Measurements from ENCODE around the gene ZNF618.

Gene ZNF618

GRCh38 chr9:114056527-114056926 is 180.4 kb downstream of the ZNF618 start:
- Histone ChIP-seq H3K9me3 (ENCODE audit: control insufficient read depth, low read depth, low read length) (no peaks in the 10 kb centered on the region), H3K36me3 (ENCODE audit: control insufficient read depth, low read depth, low read length) (peaks cover under 1% of the 10 kb centered on the region), H3K27me3 (ENCODE audit: control insufficient read depth, insufficient read depth, low read length) (no peaks in the 10 kb centered on the region), H3K9ac (ENCODE audit: low read length) (no peak overlapping the region), H3K27ac (ENCODE audit: low read length) (no peak overlapping the region), H3K4me3 (ENCODE audit: low read length) (no peak overlapping the region), H3K4me1 (ENCODE audit: control insufficient read depth, low read depth, low read length) (no peaks in the 10 kb centered on the region)

GRCh38 chr9:114057161-114057885 is 181.2 kb downstream of the ZNF618 start:
- Histone ChIP-seq H3K9me3 (ENCODE audit: control insufficient read depth, low read depth, low read length) (no peaks in the 10 kb centered on the region), H3K4me1 (ENCODE audit: control insufficient read depth, low read depth, low read length) (no peaks in the 10 kb centered on the region), H3K9ac (ENCODE audit: low read length) (no peak overlapping the region), H3K27ac (ENCODE audit: low read length) (no peak overlapping the region), H3K27me3 (ENCODE audit: control insufficient read depth, insufficient read depth, low read length) (no peaks in the 10 kb centered on the region), H3K36me3 (ENCODE audit: control insufficient read depth, low read depth, low read length) (no peaks in the 10 kb centered on the region), H3K4me3 (ENCODE audit: low read length) (no peak overlapping the region)

GRCh38 chr9:114058688-114059046 is 182.6 kb downstream of the ZNF618 start:
- Histone ChIP-seq H3K36me3 (ENCODE audit: control insufficient read depth, low read depth, low read length) (no peaks in the 10 kb centered on the region), H3K4me1 (ENCODE audit: control insufficient read depth, low read depth, low read length) (no peaks in the 10 kb centered on the region), H3K9me3 (ENCODE audit: control insufficient read depth, low read depth, low read length) (no peaks in the 10 kb centered on the region), H3K4me3 (ENCODE audit: low read length) (no peak overlapping the region), H3K27me3 (ENCODE audit: control insufficient read depth, insufficient read depth, low read length) (no peaks in the 10 kb centered on the region), H3K27ac (ENCODE audit: low read length) (no peak overlapping the region), H3K9ac (ENCODE audit: low read length) (no peak overlapping the region)

- H3K9me3 ChIP-seq (ENCODE audit: control insufficient read depth, low read depth, low read length): no peaks in the 10 kb centered on the region
- H3K36me3 ChIP-seq (ENCODE audit: control insufficient read depth, low read depth, low read length): no peaks in the 10 kb centered on the region
- no peaks in the 10 kb centered on the region for H3K27me3 ChIP-seq (ENCODE audit: control insufficient read depth, insufficient read depth, low read length)
- no peak overlapping the region for H3K27ac ChIP-seq (ENCODE audit: low read length)
- no peak overlapping the region for H3K9ac ChIP-seq (ENCODE audit: low read length)
- H3K4me1 ChIP-seq (ENCODE audit: control insufficient read depth, low read depth, low read length): no peaks in the 10 kb centered on the region
- H3K4me3 ChIP-seq (ENCODE audit: low read length): no peak overlapping the region
Measured at GRCh38 chr9:114059047-114059803, 183.1 kb downstream of the ZNF618 start.

GRCh38 chr9:114060070-114060469 is 184.0 kb downstream of the ZNF618 start:
- Histone ChIP-seq H3K9ac (ENCODE audit: low read length) (no peak overlapping the region), H3K27ac (ENCODE audit: low read length) (no peak overlapping the region), H3K36me3 (ENCODE audit: control insufficient read depth, low read depth, low read length) (no peaks in the 10 kb centered on the region), H3K4me3 (ENCODE audit: low read length) (no peak overlapping the region), H3K4me1 (ENCODE audit: control insufficient read depth, low read depth, low read length) (no peaks in the 10 kb centered on the region), H3K27me3 (ENCODE audit: control insufficient read depth, insufficient read depth, low read length) (no peaks in the 10 kb centered on the region), H3K9me3 (ENCODE audit: control insufficient read depth, low read depth, low read length) (no peaks in the 10 kb centered on the region)

GRCh38 chr9:114060711-114061110 is 184.6 kb downstream of the ZNF618 start:
- H3K4me3 ChIP-seq (ENCODE audit: low read length): no peak overlapping the region
- no peak overlapping the region for H3K27ac ChIP-seq (ENCODE audit: low read length)
- H3K4me1 ChIP-seq (ENCODE audit: control insufficient read depth, low read depth, low read length): no peaks in the 10 kb centered on the region
- no peaks in the 10 kb centered on the region for H3K9me3 ChIP-seq (ENCODE audit: control insufficient read depth, low read depth, low read length)
- H3K27me3 ChIP-seq (ENCODE audit: control insufficient read depth, insufficient read depth, low read length): no peaks in the 10 kb centered on the region
- no peaks in the 10 kb centered on the region for H3K36me3 ChIP-seq (ENCODE audit: control insufficient read depth, low read depth, low read length)
- H3K9ac ChIP-seq (ENCODE audit: low read length): no peak overlapping the region

- no peaks in the 10 kb centered on the region for H3K27me3 ChIP-seq (ENCODE audit: control insufficient read depth, insufficient read depth, low read length)
- H3K27ac ChIP-seq (ENCODE audit: low read length): no peak overlapping the region
- no peak overlapping the region for H3K4me3 ChIP-seq (ENCODE audit: low read length)
- H3K9ac ChIP-seq (ENCODE audit: low read length): no peak overlapping the region
- no peaks in the 10 kb centered on the region for H3K4me1 ChIP-seq (ENCODE audit: control insufficient read depth, low read depth, low read length)
- H3K9me3 ChIP-seq (ENCODE audit: control insufficient read depth, low read depth, low read length): no peaks in the 10 kb centered on the region
- no peaks in the 10 kb centered on the region for H3K36me3 ChIP-seq (ENCODE audit: control insufficient read depth, low read depth, low read length)
Measured at GRCh38 chr9:114061292-114061691, 185.2 kb downstream of the ZNF618 start.

- Histone ChIP-seq H3K4me1 (ENCODE audit: control insufficient read depth, low read depth, low read length) (no peaks in the 10 kb centered on the region), H3K27ac (ENCODE audit: low read length) (no peak overlapping the region), H3K4me3 (ENCODE audit: low read length) (no peak overlapping the region), H3K9ac (ENCODE audit: low read length) (no peak overlapping the region), H3K27me3 (ENCODE audit: control insufficient read depth, insufficient read depth, low read length) (no peaks in the 10 kb centered on the region), H3K36me3 (ENCODE audit: control insufficient read depth, low read depth, low read length) (no peaks in the 10 kb centered on the region), H3K9me3 (ENCODE audit: control insufficient read depth, low read depth, low read length) (no peaks in the 10 kb centered on the region)
Measured at GRCh38 chr9:114061830-114062474, 185.8 kb downstream of the ZNF618 start.

- H3K36me3 ChIP-seq (ENCODE audit: control insufficient read depth, low read depth, low read length): no peaks in the 10 kb centered on the region
- H3K27me3 ChIP-seq (ENCODE audit: control insufficient read depth, insufficient read depth, low read length): no peaks in the 10 kb centered on the region
- no peaks in the 10 kb centered on the region for H3K9me3 ChIP-seq (ENCODE audit: control insufficient read depth, low read depth, low read length)
- H3K27ac ChIP-seq (ENCODE audit: low read length): no peak overlapping the region
- no peak overlapping the region for H3K4me3 ChIP-seq (ENCODE audit: low read length)
- H3K4me1 ChIP-seq (ENCODE audit: control insufficient read depth, low read depth, low read length): no peaks in the 10 kb centered on the region
- no peak overlapping the region for H3K9ac ChIP-seq (ENCODE audit: low read length)
Measured at GRCh38 chr9:114065304-114065703, 189.2 kb downstream of the ZNF618 start.

- Histone ChIP-seq H3K36me3 (ENCODE audit: control insufficient read depth, low read depth, low read length) (no peaks in the 10 kb centered on the region), H3K9me3 (ENCODE audit: control insufficient read depth, low read depth, low read length) (no peaks in the 10 kb centered on the region), H3K4me3 (ENCODE audit: low read length) (no peak overlapping the region), H3K27ac (ENCODE audit: low read length) (no peak overlapping the region), H3K9ac (ENCODE audit: low read length) (no peak overlapping the region), H3K4me1 (ENCODE audit: control insufficient read depth, low read depth, low read length) (no peaks in the 10 kb centered on the region), H3K27me3 (ENCODE audit: control insufficient read depth, insufficient read depth, low read length) (no peaks in the 10 kb centered on the region)
Measured at GRCh38 chr9:114069476-114070187, 193.5 kb downstream of the ZNF618 start.

Measured in iPS-18a (cell line).